Neural cell (in vitro differentiated cells): ENCODE data around the gene MPND. TPM values are rescaled to one million over a fixed set of nuclear protein-coding genes. Genes with fewer than 3 reads are reported as not detected.

Source experiments
- H2AFZ ChIP-seq: fragments of 200-600, 300-800 bp; sonication (generic), shearing (Covaris generic); 2 replicates; pipeline ENCODE4 v1.6.0; 2014; ENCODE audit warnings: low read depth, mild to moderate bottlenecking, antibody characterized with exemption, low read length, moderate library complexity
- H3F3A ChIP-seq: fragments of 200-600 bp; shearing (Covaris generic); 2 replicates; pipeline ENCODE4 v1.6.1; 2016; ENCODE audit warnings: mild to moderate bottlenecking, moderate library complexity, mixed read lengths, antibody characterized with exemption, low read length; ENCODE audit not compliant: insufficient read depth, poor library complexity, severe bottlenecking
- H3K27ac ChIP-seq: fragments of 200-600, 300-800 bp; sonication (generic), shearing (Covaris generic); 2 replicates; pipeline ENCODE4 v1.5.1; 2014; ENCODE audit warnings: mild to moderate bottlenecking, low read length, moderate library complexity
- H3K27me3 ChIP-seq: fragments of 300-800, 200-600 bp; sonication (generic), shearing (Covaris generic); 2 replicates; pipeline ENCODE4 v1.6.0; 2014; ENCODE audit warnings: mild to moderate bottlenecking, low read depth, low read length, moderate library complexity; ENCODE audit not compliant: insufficient read depth
- H3K36me3 ChIP-seq: fragments of 300-800, 200-600 bp; sonication (generic), shearing (Covaris generic); 2 replicates; pipeline ENCODE4 v1.5.1; 2014; ENCODE audit warnings: mild to moderate bottlenecking, antibody characterized with exemption, low read length, moderate library complexity; ENCODE audit not compliant: insufficient read depth
- H3K4me2 ChIP-seq: fragments of 300-800, 200-600 bp; sonication (generic), shearing (Covaris generic); 2 replicates; pipeline ENCODE4 v1.6.0; 2014; ENCODE audit warnings: mild to moderate bottlenecking, low read length
- H3K4me3 ChIP-seq: fragments of 300-800, 200-600 bp; sonication (generic), shearing (Covaris generic); 2 replicates; pipeline ENCODE4 v1.5.1; 2014; ENCODE audit warnings: mild to moderate bottlenecking, low read length, moderate library complexity
- H3K79me2 ChIP-seq: fragments of 200-600 bp; shearing (Covaris generic); replicated peaks from 2 replicates; pipeline ENCODE4 v1.6.0; 2014; ENCODE audit warnings: mild to moderate bottlenecking, low read length, moderate library complexity; ENCODE audit not compliant: insufficient read depth
- H3K9ac ChIP-seq: fragments of 300-800, 200-600 bp; sonication (generic), shearing (Covaris generic); 2 replicates; pipeline ENCODE4 v1.6.1; 2016; ENCODE audit warnings: mild to moderate bottlenecking, low read length, mixed read lengths
- H3K9me2 ChIP-seq: fragments of 200-600 bp; shearing (Covaris generic); 2 replicates; pipeline ENCODE4 v1.6.1; 2016; ENCODE audit warnings: mild to moderate bottlenecking, low read length, mixed read lengths; ENCODE audit not compliant: insufficient read depth
- H3K9me3 ChIP-seq: fragments of 200-600, 300-800 bp; sonication (generic), shearing (Covaris generic); 2 replicates; pipeline ENCODE4 v1.6.1; 2016; ENCODE audit warnings: mild to moderate bottlenecking, mixed run types, low read length, moderate library complexity, mixed read lengths
- H4K20me1 ChIP-seq: fragments of 200-600 bp; shearing (Covaris generic); 2 replicates; pipeline ENCODE4 v1.6.1; 2016; ENCODE audit warnings: mild to moderate bottlenecking, mixed run types; ENCODE audit not compliant: insufficient read depth
- CTCF ChIP-seq: fragments of 450-650 bp; IDR thresholded peaks from 2 replicates; pipeline ENCODE4 v1.5.1; 2014; ENCODE audit warnings: antibody characterized with exemption, mild to moderate bottlenecking, moderate library complexity; ENCODE audit not compliant: poor library complexity, severe bottlenecking
- EP300 ChIP-seq: fragments of 450-650 bp; conservative IDR thresholded peaks from 2 replicates; pipeline ENCODE4 v1.6.1; 2014; ENCODE audit warnings: antibody characterized with exemption, mild to moderate bottlenecking, moderate library complexity; ENCODE audit not compliant: poor library complexity, severe bottlenecking
- EZH2 ChIP-seq: fragments of 200-600, 300-800 bp; shearing (Covaris generic), sonication (generic); IDR thresholded peaks from 2 replicates; pipeline ENCODE4 v1.6.1; 2014; ENCODE audit warnings: antibody characterized with exemption, low read length, borderline replicate concordance, mild to moderate bottlenecking; ENCODE audit not compliant: insufficient read depth, poor library complexity, severe bottlenecking
- MXI1 ChIP-seq: fragments of 450-650 bp; conservative IDR thresholded peaks from 2 replicates; pipeline ENCODE4 v1.6.1; 2014; ENCODE audit warnings: antibody characterized with exemption, mild to moderate bottlenecking; ENCODE audit not compliant: poor library complexity, severe bottlenecking
- POLR2AphosphoS5 ChIP-seq: IDR thresholded peaks from 2 replicates; pipeline ENCODE4 v1.6.1; 2012
- RAD21 ChIP-seq: fragments of 450-650 bp; conservative IDR thresholded peaks from 2 replicates; pipeline ENCODE4 v1.6.1; 2014; ENCODE audit warnings: antibody characterized with exemption, mild to moderate bottlenecking, moderate library complexity
- REST ChIP-seq: IDR thresholded peaks from 2 replicates; pipeline ENCODE4 v1.6.1; 2012; ENCODE audit warnings: borderline replicate concordance
- SMC3 ChIP-seq: fragments of 450-650 bp; conservative IDR thresholded peaks from 2 replicates; pipeline ENCODE4 v1.6.1; 2014; ENCODE audit warnings: antibody characterized with exemption, mild to moderate bottlenecking, moderate library complexity; ENCODE audit not compliant: poor library complexity
- TAF1 ChIP-seq: IDR thresholded peaks from 2 replicates; pipeline ENCODE4 v1.6.1; 2012; ENCODE audit warnings: low read depth
- polyA plus RNA-seq: library from polyadenylated mRNA; depleted of rRNA; stranded (reverse); fragments of >200 nt; gene quantifications from 2 replicates; pipeline ENCODE4 v1.2.3, GENCODE V29; 2014

MPND gene
- polyA plus RNA-seq, 1 donor from 2014 or later: 34.8 TPM

- Histone ChIP-seq H3K9ac (no peak overlapping the region), H3F3A (no peaks in the 10 kb centered on the region), H3K36me3 (peaks cover 10% of the 10 kb centered on the region), H3K79me2 (no peaks in the 10 kb centered on the region), H3K4me3 (no peak overlapping the region), H3K27me3 (no peaks in the 10 kb centered on the region), H2AFZ (no peak overlapping the region), H3K27ac (no peak overlapping the region), H3K9me3 (no peaks in the 10 kb centered on the region), H3K9me2 (no peaks in the 10 kb centered on the region), H4K20me1 (no peaks in the 10 kb centered on the region), H3K4me2 (no peak overlapping the region)
- TF ChIP-seq CTCF: no peak
- no peak for TF ChIP-seq EZH2
- TF ChIP-seq RAD21: no peak
- no peak for TF ChIP-seq SMC3
- no peak for TF ChIP-seq TAF1
- TF ChIP-seq MXI1: no peak
Observed at GRCh38 chr19:4316956-4317355, 26.4 kb upstream of the MPND start.

GRCh38 chr19:4318460-4318859 is 24.9 kb upstream of the MPND start:
- Histone ChIP-seq H3K36me3 (peaks cover 10% of the 10 kb centered on the region), H3K9me2 (no peaks in the 10 kb centered on the region), H3K27ac (no peak overlapping the region), H4K20me1 (no peaks in the 10 kb centered on the region), H3K9me3 (no peaks in the 10 kb centered on the region), H3K27me3 (no peaks in the 10 kb centered on the region), H3K4me3 (no peak overlapping the region), H3K79me2 (no peaks in the 10 kb centered on the region), H3K4me2 (no peak overlapping the region), H2AFZ (no peak overlapping the region), H3K9ac (no peak overlapping the region), H3F3A (no peaks in the 10 kb centered on the region)
- TF ChIP-seq MXI1: no peak
- no peak for TF ChIP-seq CTCF
- TF ChIP-seq RAD21: no peak
- no peak for TF ChIP-seq EZH2
- TF ChIP-seq REST: no peak
- no peak for TF ChIP-seq EP300
- no peak for TF ChIP-seq POLR2AphosphoS5
